NCI-H1930 (cell line): ENCODE measurements around the gene EPB41L2.
"Not testable (repeated sequence)": the region's sequence is repeated elsewhere in the genome, so short reads cannot be mapped to it uniquely, and the experiment has no call there.

Experiments
- DNase-seq, 2 experiments: peaks; one replicate each; lab custom pipeline; 2025; lab: John Stamatoyannopoulos, UW

The EPB41L2 gene

GRCh38 chr6:130838250-130838860 is 224.7 kb downstream of the EPB41L2 start:
- DNase-seq: no peak

GRCh38 chr6:130837067-130837466 is 226.0 kb downstream of the EPB41L2 start:
- no peak for DNase-seq

GRCh38 chr6:130836055-130836640 is 226.9 kb downstream of the EPB41L2 start:
- no peak for DNase-seq

- no peak for DNase-seq
Measured at GRCh38 chr6:130834482-130835251, 228.4 kb downstream of the EPB41L2 start.

GRCh38 chr6:130833569-130833968 is 229.5 kb downstream of the EPB41L2 start:
- no peak for DNase-seq

- no peak for DNase-seq
Measured at GRCh38 chr6:130831607-130832006, 231.4 kb downstream of the EPB41L2 start.

GRCh38 chr6:130829333-130829910 is 233.6 kb downstream of the EPB41L2 start:
- no peak for DNase-seq

GRCh38 chr6:130827247-130828149 is 235.5 kb downstream of the EPB41L2 start, which contains the start of gene SMLR1:
Gene SMLR1 (plus strand): TSS chr6:130827406. CDS start chr6:130827414, 8 bp downstream.
- DNase-seq: no peak

- no peak for DNase-seq
Measured at GRCh38 chr6:130826442-130827246, 236.4 kb downstream of the EPB41L2 start.

GRCh38 chr6:130825772-130826441 is 237.1 kb downstream of the EPB41L2 start:
- no peak for DNase-seq

GRCh38 chr6:130824978-130825694 is 237.9 kb downstream of the EPB41L2 start:
- no peak for DNase-seq

GRCh38 chr6:130822736-130823135 is 240.3 kb downstream of the EPB41L2 start:
- DNase-seq: no peak

- no peak for DNase-seq
Measured at GRCh38 chr6:130815200-130816071, 247.6 kb downstream of the EPB41L2 start.

- no peak for DNase-seq
Measured at GRCh38 chr6:130814506-130814905, 248.5 kb downstream of the EPB41L2 start.

- no peak for DNase-seq
Measured at GRCh38 chr6:130811932-130812331, 251.1 kb downstream of the EPB41L2 start.

GRCh38 chr6:130810307-130811030 is 252.6 kb downstream of the EPB41L2 start:
- no peak for DNase-seq

GRCh38 chr6:130801368-130801767 is 261.7 kb downstream of the EPB41L2 start:
- DNase-seq: not testable (repeated sequence)

GRCh38 chr6:130797061-130797460 is 266.0 kb downstream of the EPB41L2 start:
- DNase-seq: no peak
